BJ (cell line): ENCODE data around the gene TNS3. TPM values are rescaled to one million over a fixed set of nuclear protein-coding genes. Genes with fewer than 3 reads are reported as not detected.

ENCODE experiments used
- CTCF ChIA-PET: fragments of 350-600 bp; formaldehyde crosslinking; extraction: SDS; loops from one replicate; lab custom pipeline; 2021; ENCODE audit warnings: antibody characterized with exemption, inconsistent platforms; lab: Yijun Ruan, JAX
- POLR2A ChIA-PET: fragments of 300-600 bp; sonication (Branson Sonifier 250); formaldehyde crosslinking; extraction: SDS; loops from one replicate; lab custom pipeline; 2021; ENCODE audit warnings: antibody characterized with exemption; lab: Charles Lee
- DNase-seq: peaks from one replicate; pipeline ENCODE4 v3.0.0-alpha.2; 2011; ENCODE audit warnings: low read depth
- H3K27me3 ChIP-seq: 2 replicates; pipeline ENCODE4 v1.6.0; 2011; ENCODE audit warnings: low read length; ENCODE audit not compliant: control insufficient read depth, insufficient read depth
- H3K36me3 ChIP-seq: 2 replicates; pipeline ENCODE4 v1.5.1; 2011; ENCODE audit warnings: low read length; ENCODE audit not compliant: control insufficient read depth, insufficient read depth
- H3K4me3 ChIP-seq: 2 replicates; pipeline ENCODE4 v1.5.1; 2011; ENCODE audit warnings: low read depth, mild to moderate bottlenecking, control low read depth, low read length
- polyA plus RNA-seq: library from polyadenylated mRNA; depleted of rRNA; stranded (reverse); fragments of >200 nt; gene quantifications from 2 replicates; pipeline ENCODE4 v1.2.3, GENCODE V29; 2011
- TF ChIP-seq, protein P1 (sequence below): IDR thresholded peaks from 2 replicates; pipeline ENCODE4 v1.5.1; 2011; ENCODE audit warnings: low read depth, mild to moderate bottlenecking, control low read depth, inconsistent platforms, low read length, moderate library complexity; ENCODE audit not compliant: insufficient read depth

TNS3 gene
- polyA plus RNA-seq, 1 experiment = 126 TPM

DNA sequence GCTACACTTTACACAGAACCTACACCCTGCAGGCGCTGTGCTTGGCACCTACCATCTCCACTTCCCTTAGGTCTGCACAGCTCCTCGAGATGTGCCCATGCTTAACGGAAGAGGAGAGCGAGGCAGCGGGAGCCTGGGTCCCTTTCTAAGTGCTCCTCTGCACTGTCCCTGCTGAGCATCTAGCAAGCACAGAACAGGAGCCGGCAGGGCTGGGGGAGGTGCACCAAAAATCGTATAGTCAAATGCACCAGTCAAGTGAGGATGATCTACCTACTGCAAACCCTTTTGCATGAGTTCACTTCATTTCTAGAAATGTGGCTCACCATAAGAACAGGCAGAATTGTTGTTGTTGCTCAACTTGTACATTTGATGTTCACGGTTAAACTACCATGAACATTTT lies 267.7 kb downstream of the TNS3 start:
- no peak overlapping the region for H3K4me3 ChIP-seq
- peaks cover 34% of the 10 kb centered on the region for H3K36me3 ChIP-seq
- no peak for DNase-seq
- TF ChIP-seq, protein P1, sequence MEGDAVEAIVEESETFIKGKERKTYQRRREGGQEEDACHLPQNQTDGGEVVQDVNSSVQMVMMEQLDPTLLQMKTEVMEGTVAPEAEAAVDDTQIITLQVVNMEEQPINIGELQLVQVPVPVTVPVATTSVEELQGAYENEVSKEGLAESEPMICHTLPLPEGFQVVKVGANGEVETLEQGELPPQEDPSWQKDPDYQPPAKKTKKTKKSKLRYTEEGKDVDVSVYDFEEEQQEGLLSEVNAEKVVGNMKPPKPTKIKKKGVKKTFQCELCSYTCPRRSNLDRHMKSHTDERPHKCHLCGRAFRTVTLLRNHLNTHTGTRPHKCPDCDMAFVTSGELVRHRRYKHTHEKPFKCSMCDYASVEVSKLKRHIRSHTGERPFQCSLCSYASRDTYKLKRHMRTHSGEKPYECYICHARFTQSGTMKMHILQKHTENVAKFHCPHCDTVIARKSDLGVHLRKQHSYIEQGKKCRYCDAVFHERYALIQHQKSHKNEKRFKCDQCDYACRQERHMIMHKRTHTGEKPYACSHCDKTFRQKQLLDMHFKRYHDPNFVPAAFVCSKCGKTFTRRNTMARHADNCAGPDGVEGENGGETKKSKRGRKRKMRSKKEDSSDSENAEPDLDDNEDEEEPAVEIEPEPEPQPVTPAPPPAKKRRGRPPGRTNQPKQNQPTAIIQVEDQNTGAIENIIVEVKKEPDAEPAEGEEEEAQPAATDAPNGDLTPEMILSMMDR = no peak
- ChIA-PET POLR2A (no interaction called here), CTCF (no interaction called here)
- no peaks in the 10 kb centered on the region for H3K27me3 ChIP-seq

DNA sequence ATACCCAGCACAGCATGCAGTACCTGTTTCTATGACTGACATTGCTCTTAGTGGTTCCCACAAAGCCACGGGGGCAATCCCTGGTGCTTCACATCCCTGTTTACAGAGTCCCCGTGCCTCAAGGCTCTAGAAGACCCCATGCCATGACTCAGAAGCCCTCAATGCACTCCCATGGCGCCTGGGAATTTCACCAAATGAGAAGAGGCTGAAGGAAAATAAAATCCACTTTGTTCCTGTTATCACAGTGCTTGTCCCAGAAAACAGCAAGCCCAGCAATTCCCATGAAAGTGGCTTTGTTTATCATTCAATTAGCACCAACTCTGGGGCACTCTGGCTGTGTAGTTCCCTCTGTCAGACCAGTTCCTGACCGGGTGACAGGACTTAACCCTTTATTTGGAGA lies 268.3 kb downstream of the TNS3 start:
- ChIA-PET POLR2A (no interaction called here), CTCF (interaction anchor here (0.8 kb wide), 1 partner anchor 127 kb away, joined by 3 read pairs; no protein-coding TSS in a partner anchor)
- TF ChIP-seq, protein P1 = no peak

DNA sequence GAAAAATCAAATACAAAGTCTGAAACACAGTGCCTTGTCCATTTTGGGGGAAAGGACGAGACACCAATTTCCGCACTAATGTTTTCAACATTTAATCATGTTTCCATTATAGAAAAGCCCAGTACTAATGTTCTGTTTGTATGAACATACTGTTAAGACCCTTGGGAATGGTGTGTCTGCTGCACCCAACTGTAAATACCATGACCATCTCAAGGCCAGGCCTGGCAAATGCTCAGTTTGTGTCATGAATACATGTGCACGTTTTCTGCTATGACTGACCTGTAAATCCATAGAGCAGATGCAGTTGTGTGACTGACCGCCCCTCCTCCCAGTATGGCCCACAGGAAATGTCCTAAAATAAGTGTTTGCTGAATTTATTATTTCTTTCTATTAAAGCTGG lies 270.0 kb downstream of the TNS3 start:
- Histone ChIP-seq H3K27me3 (no peaks in the 10 kb centered on the region), H3K36me3 (peaks cover 25% of the 10 kb centered on the region), H3K4me3 (no peak overlapping the region)
- no peak for DNase-seq
- POLR2A ChIA-PET = no interaction called here
- CTCF ChIA-PET = interaction anchor here (0.6 kb wide), 1 partner anchor 1425 kb away, joined by 3 read pairs; no protein-coding TSS in a partner anchor
- TF ChIP-seq, protein P1 = no peak

More for the DNA sequence above, 268.3 kb downstream of the TNS3 start:
- no peak overlapping the region for H3K4me3 ChIP-seq
- DNase-seq = no peak
- no peaks in the 10 kb centered on the region for H3K27me3 ChIP-seq
- H3K36me3 ChIP-seq = peaks cover 33% of the 10 kb centered on the region

DNA sequence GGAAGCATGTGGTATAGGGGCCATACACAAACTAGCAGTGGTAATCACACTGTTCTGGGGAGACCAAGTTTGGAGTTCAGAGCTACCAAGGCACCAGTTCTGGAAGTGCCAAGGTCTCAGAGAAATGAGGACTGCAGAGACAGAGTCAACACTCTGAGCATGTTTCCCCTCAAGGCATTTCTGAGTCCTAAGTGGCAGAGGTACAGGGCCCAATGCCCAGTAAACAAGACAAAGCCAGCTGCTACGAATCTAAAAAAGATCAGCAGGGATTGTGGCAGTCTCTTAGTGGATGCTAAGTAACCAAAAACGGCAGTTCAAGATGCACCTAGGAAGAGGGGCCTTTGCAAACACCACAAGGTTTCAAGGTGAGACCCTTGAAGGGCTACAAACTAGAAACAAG lies 271.9 kb downstream of the TNS3 start:
- TF ChIP-seq, protein P1 = no peak
- POLR2A ChIA-PET = no interaction called here
- peaks cover 28% of the 10 kb centered on the region for H3K36me3 ChIP-seq
- H3K27me3 ChIP-seq = no peaks in the 10 kb centered on the region
- no peak for DNase-seq
- H3K4me3 ChIP-seq = no peak overlapping the region
- CTCF ChIA-PET = interaction anchor here (1.1 kb wide), 1 partner anchor 9 kb away, joined by 4 read pairs; no protein-coding TSS in a partner anchor

DNA sequence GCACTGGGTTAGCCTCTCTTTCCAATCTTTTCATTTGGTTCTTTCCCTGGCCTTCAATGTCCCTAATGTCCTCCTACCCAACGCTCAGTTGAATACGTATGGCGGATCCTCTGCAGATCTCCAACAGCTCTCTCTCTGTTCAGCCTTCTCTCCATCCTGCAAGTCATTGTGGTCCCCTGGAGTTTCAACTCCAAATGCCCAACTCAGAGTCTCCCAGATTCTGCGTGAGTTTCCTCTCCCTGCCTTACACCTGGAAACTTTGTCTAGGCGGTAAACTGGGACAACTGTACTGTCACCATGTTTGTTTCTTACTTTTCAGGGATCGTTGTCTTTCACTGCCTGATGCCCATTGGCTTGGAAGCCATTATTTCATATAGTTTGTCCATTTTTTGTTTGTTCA lies 273.1 kb downstream of the TNS3 start:
- POLR2A ChIA-PET = no interaction called here
- H3K36me3 ChIP-seq = peaks cover 28% of the 10 kb centered on the region
- CTCF ChIA-PET = no interaction called here
- H3K27me3 ChIP-seq = no peaks in the 10 kb centered on the region
- H3K4me3 ChIP-seq = no peak overlapping the region
- DNase-seq = no peak
- TF ChIP-seq, protein P1 = no peak
